ENCODE data around the gene TNRC18.
"Not testable (repeated sequence)": the region's sequence is repeated elsewhere in the genome, so short reads cannot be mapped to it uniquely, and the experiment has no call there.

Gene TNRC18, protein sequence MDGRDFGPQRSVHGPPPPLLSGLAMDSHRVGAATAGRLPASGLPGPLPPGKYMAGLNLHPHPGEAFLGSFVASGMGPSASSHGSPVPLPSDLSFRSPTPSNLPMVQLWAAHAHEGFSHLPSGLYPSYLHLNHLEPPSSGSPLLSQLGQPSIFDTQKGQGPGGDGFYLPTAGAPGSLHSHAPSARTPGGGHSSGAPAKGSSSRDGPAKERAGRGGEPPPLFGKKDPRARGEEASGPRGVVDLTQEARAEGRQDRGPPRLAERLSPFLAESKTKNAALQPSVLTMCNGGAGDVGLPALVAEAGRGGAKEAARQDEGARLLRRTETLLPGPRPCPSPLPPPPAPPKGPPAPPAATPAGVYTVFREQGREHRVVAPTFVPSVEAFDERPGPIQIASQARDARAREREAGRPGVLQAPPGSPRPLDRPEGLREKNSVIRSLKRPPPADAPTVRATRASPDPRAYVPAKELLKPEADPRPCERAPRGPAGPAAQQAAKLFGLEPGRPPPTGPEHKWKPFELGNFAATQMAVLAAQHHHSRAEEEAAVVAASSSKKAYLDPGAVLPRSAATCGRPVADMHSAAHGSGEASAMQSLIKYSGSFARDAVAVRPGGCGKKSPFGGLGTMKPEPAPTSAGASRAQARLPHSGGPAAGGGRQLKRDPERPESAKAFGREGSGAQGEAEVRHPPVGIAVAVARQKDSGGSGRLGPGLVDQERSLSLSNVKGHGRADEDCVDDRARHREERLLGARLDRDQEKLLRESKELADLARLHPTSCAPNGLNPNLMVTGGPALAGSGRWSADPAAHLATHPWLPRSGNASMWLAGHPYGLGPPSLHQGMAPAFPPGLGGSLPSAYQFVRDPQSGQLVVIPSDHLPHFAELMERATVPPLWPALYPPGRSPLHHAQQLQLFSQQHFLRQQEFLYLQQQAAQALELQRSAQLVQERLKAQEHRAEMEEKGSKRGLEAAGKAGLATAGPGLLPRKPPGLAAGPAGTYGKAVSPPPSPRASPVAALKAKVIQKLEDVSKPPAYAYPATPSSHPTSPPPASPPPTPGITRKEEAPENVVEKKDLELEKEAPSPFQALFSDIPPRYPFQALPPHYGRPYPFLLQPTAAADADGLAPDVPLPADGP (N-terminal part only)

DNA sequence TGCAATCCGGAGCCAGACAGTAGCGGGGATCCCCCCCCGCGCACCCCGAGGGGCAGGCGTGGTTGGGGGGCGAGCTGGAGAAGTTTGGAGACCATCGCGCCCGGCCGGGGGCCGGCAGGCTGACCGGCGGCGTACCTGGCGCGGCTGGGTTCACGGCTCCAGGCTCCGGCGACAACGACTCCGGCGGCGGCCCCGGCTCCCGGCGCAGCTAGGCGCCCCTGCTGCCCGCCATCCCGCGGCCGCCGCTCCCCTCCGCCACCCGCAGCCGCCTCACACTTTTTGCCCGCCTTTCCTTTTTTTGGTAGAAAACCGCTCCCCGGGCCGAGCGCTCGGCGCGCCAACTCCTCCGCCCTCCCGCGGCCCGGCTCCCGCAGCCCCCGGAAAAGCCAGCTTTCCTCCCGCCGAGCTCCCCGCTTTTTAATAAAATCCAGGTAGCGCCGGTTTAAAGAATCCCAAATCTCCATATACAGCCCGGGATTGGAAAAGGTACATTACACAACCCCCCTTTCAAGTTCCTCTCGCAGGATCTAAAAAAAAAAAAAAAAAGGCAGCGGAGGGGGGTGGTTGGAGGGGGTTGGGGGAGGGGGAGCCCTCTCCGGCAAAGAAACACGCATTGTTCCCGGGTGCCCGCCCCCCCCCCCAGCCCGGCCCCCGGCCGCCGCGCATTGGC lies at the start of gene TNRC18:
TSS of gene TNRC18 (minus strand) at position 529 of the 670 bp plus-strand sequence. CDS start 2,588 bp downstream, outside the sequence.
- peak; percentile 67 for DNase-seq (ENCODE audit: low read depth, low spot score)
- peak within 1 kb of the TSS; percentile 99 for H3K9ac ChIP-seq (ENCODE audit: insufficient read length)
- peak within 1 kb of the TSS; percentile 100 for H3K27ac ChIP-seq

DNA sequence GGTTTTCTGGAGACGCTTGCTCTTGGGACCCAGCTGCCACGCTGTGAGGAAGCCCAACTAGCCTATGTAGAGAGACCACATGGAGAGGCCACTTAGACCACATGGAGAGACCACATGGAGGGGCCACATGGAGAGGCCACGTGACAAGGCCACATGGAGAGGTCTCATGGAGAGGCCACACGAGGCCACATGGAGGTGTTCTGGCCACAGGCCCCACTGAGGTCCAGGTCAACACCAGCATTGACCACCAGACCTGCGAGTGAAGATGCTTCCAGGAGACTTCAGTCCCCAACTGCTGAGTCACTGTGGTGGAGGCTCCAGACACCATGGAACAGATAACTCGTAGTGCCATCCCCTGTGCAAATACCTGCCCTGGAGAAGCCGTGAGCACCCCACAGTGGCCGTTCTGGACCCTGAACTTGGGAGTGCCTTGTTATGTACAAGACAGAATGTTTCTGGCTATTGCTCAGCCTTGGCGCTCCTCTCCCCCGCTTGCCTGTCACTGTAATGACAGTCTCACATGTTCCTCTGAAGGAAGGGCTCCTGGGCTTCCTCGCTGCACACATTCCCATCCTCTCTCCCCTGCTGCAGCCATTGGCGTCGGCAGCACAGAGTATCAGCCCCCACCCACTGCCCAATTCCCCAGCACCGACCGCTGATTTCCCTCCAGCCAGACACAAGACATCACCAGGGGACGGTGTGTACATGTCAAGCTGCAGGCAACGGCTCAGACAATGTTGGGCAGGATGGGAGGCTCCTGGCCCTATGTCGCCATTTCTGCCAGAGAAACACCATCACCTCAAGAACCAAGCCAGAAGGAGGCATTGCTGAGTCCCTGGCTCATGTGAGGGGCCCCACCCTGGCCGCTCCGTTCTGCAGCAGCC lies 49.0 kb upstream of the TNRC18 start:
- no peak for DNase-seq (ENCODE audit: low read depth, low spot score)
- no peak overlapping the region for H3K27ac ChIP-seq

More for the DNA sequence above, at the start of gene TNRC18:
- TF ChIP-seq FOXP2 (optimal IDR thresholded peaks at IDR 0.05; ENCODE audit: control extremely low read depth, extremely low read length, insufficient read depth) = no peak
- TF ChIP-seq POLR2AphosphoS5 (IDR thresholded peaks at IDR 0.05; ENCODE audit: borderline replicate concordance, low read depth, low read length) = no peak
- TF ChIP-seq EZH2 (IDR thresholded peaks at IDR 0.05) = no peak
- no peaks in the 10 kb centered on the region for H3K36me3 ChIP-seq (ENCODE audit: insufficient read depth, low read length)
- no peaks in the 10 kb centered on the region for H3K9me3 ChIP-seq (ENCODE audit: low read depth, low read length)
- H3K4me3 ChIP-seq = peak within 1 kb of the TSS; percentile 99

DNA sequence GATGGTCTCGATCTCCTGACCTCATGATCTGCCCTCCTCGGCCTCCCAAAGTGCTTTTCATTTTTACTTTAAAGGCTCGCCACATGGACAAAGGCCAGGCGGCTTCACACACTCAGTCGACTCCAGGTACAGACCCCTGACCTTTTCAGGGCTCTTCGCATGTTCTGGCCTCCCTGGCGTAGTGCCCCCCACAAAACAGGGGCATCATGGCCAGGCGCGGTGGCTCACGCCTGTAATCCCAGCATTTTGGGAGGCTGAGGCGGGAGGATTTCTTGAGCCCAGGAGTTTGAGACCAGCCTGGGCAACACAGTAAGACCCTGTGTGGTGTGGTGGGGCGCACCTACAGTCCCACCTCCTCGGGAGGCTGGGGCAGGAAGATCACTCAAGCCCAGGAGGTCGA lies 48.0 kb upstream of the TNRC18 start:
- not testable (repeated sequence) for H3K9me3 ChIP-seq (ENCODE audit: low read depth, low read length); DNase-seq (ENCODE audit: low read depth, low spot score); H3K27ac ChIP-seq; H3K4me3 ChIP-seq; H3K9ac ChIP-seq (ENCODE audit: insufficient read length); H3K36me3 ChIP-seq (ENCODE audit: insufficient read depth, low read length)

More for the DNA sequence above, 49.0 kb upstream of the TNRC18 start:
- TF ChIP-seq EZH2 (IDR thresholded peaks at IDR 0.05) (no peak), FOXP2 (optimal IDR thresholded peaks at IDR 0.05; ENCODE audit: control extremely low read depth, extremely low read length, insufficient read depth) (no peak), POLR2AphosphoS5 (IDR thresholded peaks at IDR 0.05; ENCODE audit: borderline replicate concordance, low read depth, low read length) (no peak)
- H3K4me3 ChIP-seq = no peak overlapping the region
- no peaks in the 10 kb centered on the region for H3K9me3 ChIP-seq (ENCODE audit: low read depth, low read length)
- no peaks in the 10 kb centered on the region for H3K36me3 ChIP-seq (ENCODE audit: insufficient read depth, low read length)
- no peak overlapping the region for H3K9ac ChIP-seq (ENCODE audit: insufficient read length)

DNA sequence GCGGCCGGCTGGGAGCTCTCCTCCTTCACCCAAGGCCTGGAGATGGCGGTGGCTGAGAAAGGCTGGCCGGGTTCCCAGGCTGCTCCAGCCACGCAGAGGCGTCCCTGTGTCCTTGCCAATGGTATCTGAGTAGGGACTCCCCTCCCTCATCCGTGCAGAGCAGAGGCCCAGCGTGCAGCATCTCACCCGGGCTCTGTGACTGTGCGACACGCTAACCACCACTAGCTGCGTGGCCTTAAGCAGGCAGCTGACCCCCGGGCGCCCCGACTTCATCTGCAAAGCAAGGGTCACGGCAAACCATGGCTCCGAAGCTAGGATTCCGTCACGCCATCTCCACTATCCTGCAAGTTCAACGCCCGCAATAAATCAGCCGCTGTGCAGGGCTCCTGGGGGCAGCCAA lies 47.2 kb upstream of the TNRC18 start:
- no peak overlapping the region for H3K27ac ChIP-seq
- no peak for DNase-seq (ENCODE audit: low read depth, low spot score)
- no peak overlapping the region for H3K4me3 ChIP-seq

DNA sequence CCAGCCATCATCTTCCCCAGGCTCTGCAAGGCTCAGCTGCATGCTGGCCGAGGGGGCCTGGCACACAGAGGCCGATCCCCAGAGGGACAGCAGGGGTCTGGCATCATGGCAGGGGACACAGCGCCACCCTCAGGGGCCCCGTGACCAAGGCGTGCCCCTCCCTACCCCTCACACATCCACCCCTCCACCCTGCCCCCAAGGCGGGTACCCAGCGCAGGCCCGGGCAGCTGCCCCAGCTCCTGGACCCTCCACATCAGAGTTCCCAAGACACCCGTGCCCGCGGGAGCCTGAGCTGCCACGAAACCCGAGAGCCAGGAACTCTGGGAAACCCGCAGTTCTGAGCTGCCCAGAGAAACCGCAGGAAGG lies 46.5 kb upstream of the TNRC18 start:
- Histone ChIP-seq H3K27ac (no peak overlapping the region), H3K4me3 (no peak overlapping the region), H3K36me3 (ENCODE audit: insufficient read depth, low read length) (no peaks in the 10 kb centered on the region), H3K9ac (ENCODE audit: insufficient read length) (no peak overlapping the region), H3K9me3 (ENCODE audit: low read depth, low read length) (no peaks in the 10 kb centered on the region)
- TF ChIP-seq EZH2 (IDR thresholded peaks at IDR 0.05) (no peak), FOXP2 (optimal IDR thresholded peaks at IDR 0.05; ENCODE audit: control extremely low read depth, extremely low read length, insufficient read depth) (no peak), POLR2AphosphoS5 (IDR thresholded peaks at IDR 0.05; ENCODE audit: borderline replicate concordance, low read depth, low read length) (no peak)
- no peak for DNase-seq (ENCODE audit: low read depth, low spot score)

More for the DNA sequence above, 47.2 kb upstream of the TNRC18 start:
- Histone ChIP-seq H3K9me3 (ENCODE audit: low read depth, low read length) (no peaks in the 10 kb centered on the region), H3K9ac (ENCODE audit: insufficient read length) (no peak overlapping the region), H3K36me3 (ENCODE audit: insufficient read depth, low read length) (no peaks in the 10 kb centered on the region)
- TF ChIP-seq EZH2 (IDR thresholded peaks at IDR 0.05) = no peak
- no peak for TF ChIP-seq POLR2AphosphoS5 (IDR thresholded peaks at IDR 0.05; ENCODE audit: borderline replicate concordance, low read depth, low read length)
- TF ChIP-seq FOXP2 (optimal IDR thresholded peaks at IDR 0.05; ENCODE audit: control extremely low read depth, extremely low read length, insufficient read depth) = no peak

DNA sequence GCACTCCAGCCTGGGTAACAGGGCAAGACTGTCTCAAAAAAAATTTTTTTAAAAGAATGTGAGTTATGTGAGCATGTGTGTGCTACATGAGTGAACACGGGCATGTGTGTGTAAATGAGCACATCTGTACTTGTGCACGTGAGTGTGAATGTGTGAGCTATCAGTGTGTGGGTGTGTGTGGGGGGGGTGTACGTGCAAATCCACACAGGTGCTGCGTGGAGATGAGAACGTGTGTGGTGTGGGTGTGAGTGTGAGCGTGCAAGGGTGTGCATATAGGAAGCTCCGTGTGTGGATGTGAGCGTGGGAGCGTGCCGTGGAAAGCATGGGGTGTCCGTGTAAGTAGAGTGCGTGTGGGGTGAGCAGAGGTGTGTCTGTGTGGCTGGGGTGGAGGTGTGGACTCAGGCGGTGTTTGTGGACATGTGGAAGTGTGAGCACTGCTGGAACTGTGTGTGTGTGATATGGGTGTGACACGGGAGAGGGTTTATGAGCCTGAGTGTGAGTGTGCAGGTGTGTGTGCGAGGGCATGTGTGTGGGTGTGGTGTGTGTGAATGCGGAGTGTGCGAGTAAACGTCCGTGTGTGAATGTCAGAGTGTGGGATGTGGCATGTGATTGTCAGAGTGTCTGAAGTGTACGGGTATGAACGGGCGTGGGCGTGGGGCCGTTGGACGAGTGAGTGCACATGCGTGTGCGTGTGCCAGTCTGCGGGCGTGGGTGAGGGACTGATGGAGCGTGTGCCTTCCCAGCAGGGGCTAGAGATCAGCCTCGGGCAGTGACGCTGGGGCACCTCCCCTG lies 45.9 kb upstream of the TNRC18 start:
- Histone ChIP-seq H3K27ac (no peak overlapping the region), H3K4me3 (no peak overlapping the region), H3K9ac (ENCODE audit: insufficient read length) (no peak overlapping the region), H3K36me3 (ENCODE audit: insufficient read depth, low read length) (no peaks in the 10 kb centered on the region), H3K9me3 (ENCODE audit: low read depth, low read length) (no peaks in the 10 kb centered on the region)
- DNase-seq (ENCODE audit: low read depth, low spot score) = no peak
- TF ChIP-seq POLR2AphosphoS5 (IDR thresholded peaks at IDR 0.05; ENCODE audit: borderline replicate concordance, low read depth, low read length) (no peak), FOXP2 (optimal IDR thresholded peaks at IDR 0.05; ENCODE audit: control extremely low read depth, extremely low read length, insufficient read depth) (no peak), EZH2 (IDR thresholded peaks at IDR 0.05) (no peak)

DNA sequence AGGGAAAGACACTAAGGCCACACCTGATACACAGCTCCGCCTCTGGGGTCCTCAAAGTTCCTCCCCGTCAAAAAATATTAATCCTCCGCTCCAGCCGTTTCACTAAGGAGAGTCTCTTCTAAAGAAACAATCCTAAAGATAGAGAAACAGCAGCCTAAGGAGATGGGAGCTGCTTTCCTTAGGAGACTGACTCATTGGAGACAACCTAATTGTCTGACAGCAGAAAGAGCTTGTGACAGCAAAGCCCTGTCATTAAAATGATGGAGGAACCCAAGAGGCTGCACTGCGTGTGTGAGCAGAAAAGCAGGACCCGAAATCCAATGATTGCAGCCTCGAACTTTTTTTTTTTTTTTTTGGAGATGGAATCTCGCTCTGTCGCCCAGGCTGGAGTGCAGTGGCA lies 44.0 kb upstream of the TNRC18 start:
- H3K27ac ChIP-seq = no peak overlapping the region
- TF ChIP-seq FOXP2 (optimal IDR thresholded peaks at IDR 0.05; ENCODE audit: control extremely low read depth, extremely low read length, insufficient read depth) = no peak
- TF ChIP-seq EZH2 (IDR thresholded peaks at IDR 0.05) = no peak
- TF ChIP-seq POLR2AphosphoS5 (IDR thresholded peaks at IDR 0.05; ENCODE audit: borderline replicate concordance, low read depth, low read length) = no peak
- H3K9me3 ChIP-seq (ENCODE audit: low read depth, low read length) = no peaks in the 10 kb centered on the region
- DNase-seq (ENCODE audit: low read depth, low spot score) = no peak
- H3K4me3 ChIP-seq = no peak overlapping the region
- no peaks in the 10 kb centered on the region for H3K36me3 ChIP-seq (ENCODE audit: insufficient read depth, low read length)
- H3K9ac ChIP-seq (ENCODE audit: insufficient read length) = no peak overlapping the region

Measured in SK-N-MC (cell line).